Neural cell (in vitro differentiated cells): Measurements from ENCODE around the gene NOL4L.

Source experiments
- CTCF ChIP-seq: fragments of 450-650 bp; IDR thresholded peaks from 2 replicates; pipeline ENCODE4 v1.5.1; 2014; ENCODE audit warnings: antibody characterized with exemption, mild to moderate bottlenecking, moderate library complexity; ENCODE audit not compliant: poor library complexity, severe bottlenecking
- EP300 ChIP-seq: fragments of 450-650 bp; conservative IDR thresholded peaks from 2 replicates; pipeline ENCODE4 v1.6.1; 2014; ENCODE audit warnings: antibody characterized with exemption, mild to moderate bottlenecking, moderate library complexity; ENCODE audit not compliant: poor library complexity, severe bottlenecking
- EZH2 ChIP-seq: fragments of 200-600, 300-800 bp; shearing (Covaris generic), sonication (generic); IDR thresholded peaks from 2 replicates; pipeline ENCODE4 v1.6.1; 2014; ENCODE audit warnings: antibody characterized with exemption, low read length, borderline replicate concordance, mild to moderate bottlenecking; ENCODE audit not compliant: insufficient read depth, poor library complexity, severe bottlenecking
- POLR2AphosphoS5 ChIP-seq: IDR thresholded peaks from 2 replicates; pipeline ENCODE4 v1.6.1; 2012
- RAD21 ChIP-seq: fragments of 450-650 bp; conservative IDR thresholded peaks from 2 replicates; pipeline ENCODE4 v1.6.1; 2014; ENCODE audit warnings: antibody characterized with exemption, mild to moderate bottlenecking, moderate library complexity
- SMC3 ChIP-seq: fragments of 450-650 bp; conservative IDR thresholded peaks from 2 replicates; pipeline ENCODE4 v1.6.1; 2014; ENCODE audit warnings: antibody characterized with exemption, mild to moderate bottlenecking, moderate library complexity; ENCODE audit not compliant: poor library complexity
- TAF1 ChIP-seq: IDR thresholded peaks from 2 replicates; pipeline ENCODE4 v1.6.1; 2012; ENCODE audit warnings: low read depth

GRCh38 chr20:32487381-32487780 lies 97.8 kb downstream of the NOL4L start:
- TF ChIP-seq CTCF = no peak
- no peak for TF ChIP-seq EZH2
- TF ChIP-seq POLR2AphosphoS5 = no peak
- TF ChIP-seq TAF1 = no peak
- no peak for TF ChIP-seq SMC3
- TF ChIP-seq EP300 = no peak
- no peak for TF ChIP-seq RAD21
